ENCODE data around the gene TOM1L2.

TOM1L2 gene

GRCh38 chr17:17893801-17894644 lies 78.2 kb downstream of the TOM1L2 start:
- no peak for DNase-seq

- DNase-seq, result no peak
Measured at GRCh38 chr17:17892731-17893130, 79.5 kb downstream of the TOM1L2 start.

- DNase-seq, result no peak
Measured at GRCh38 chr17:17892009-17892408, 80.2 kb downstream of the TOM1L2 start.

- DNase-seq, result no peak
Measured at GRCh38 chr17:17890773-17891759, 81.1 kb downstream of the TOM1L2 start.

GRCh38 chr17:17889922-17890321 lies 82.3 kb downstream of the TOM1L2 start:
- DNase-seq, result no peak

- DNase-seq, result no peak
Measured at GRCh38 chr17:17888821-17889220, 83.4 kb downstream of the TOM1L2 start.

- no peak for DNase-seq
Measured at GRCh38 chr17:17888371-17888770, 83.8 kb downstream of the TOM1L2 start.

- no peak for DNase-seq
Measured at GRCh38 chr17:17887752-17888304, 84.4 kb downstream of the TOM1L2 start.

GRCh38 chr17:17886726-17887125 lies 85.5 kb downstream of the TOM1L2 start:
- DNase-seq, result no peak

- no peak for DNase-seq
Measured at GRCh38 chr17:17886226-17886625, 86.0 kb downstream of the TOM1L2 start.

GRCh38 chr17:17884391-17885357 lies 87.5 kb downstream of the TOM1L2 start:
- no peak for DNase-seq

- no peak for DNase-seq
Measured at GRCh38 chr17:17883801-17884200, 88.4 kb downstream of the TOM1L2 start.

- DNase-seq, result no peak
Measured at GRCh38 chr17:17882082-17882581, 90.1 kb downstream of the TOM1L2 start.

- DNase-seq, result no peak
Measured at GRCh38 chr17:17880577-17881196, 91.5 kb downstream of the TOM1L2 start.

- peak; percentile 69 for DNase-seq
Measured at GRCh38 chr17:17877529-17878358, 94.5 kb downstream of the TOM1L2 start.

- DNase-seq, result no peak
Measured at GRCh38 chr17:17876959-17877528, 95.2 kb downstream of the TOM1L2 start.

GRCh38 chr17:17874478-17874877 lies 97.7 kb downstream of the TOM1L2 start:
- no peak for DNase-seq

- DNase-seq, result peak; percentile 39
Measured at GRCh38 chr17:17873450-17873991, 98.7 kb downstream of the TOM1L2 start.

Measured in right kidney (tissue), 1 donor.